DND-41 (cell line): ENCODE data around the gene NXNL1.

Source experiments
- ATAC-seq: fragments of 200-7000 bp; cut with Tn5 transposase; 3 replicates; pipeline ENCODE4 v1.9.1; 2021; ENCODE audit warnings: low read depth; ENCODE audit not compliant: insufficient read depth
- DNase-seq: peaks from one replicate; pipeline ENCODE4 v3.0.0-alpha.2; 2020
- H2AFZ ChIP-seq: 2 replicates; pipeline ENCODE4 v1.6.0; 2012; ENCODE audit warnings: low read depth, low read length
- H3K27ac ChIP-seq: 2 replicates; pipeline ENCODE4 v1.5.1; 2012; ENCODE audit warnings: low read length, inconsistent platforms
- H3K27me3 ChIP-seq: fragments of 200-600 bp; sonication (generic); 2 replicates; pipeline ENCODE4 v1.6.0; 2012; ENCODE audit warnings: low read length, mild to moderate bottlenecking, inconsistent platforms; ENCODE audit not compliant: insufficient read depth, poor library complexity
- H3K36me3 ChIP-seq: 2 replicates; pipeline ENCODE4 v1.5.1; 2012; ENCODE audit warnings: low read length, inconsistent platforms; ENCODE audit not compliant: insufficient read depth
- H3K4me1 ChIP-seq: 2 replicates; pipeline ENCODE4 v1.5.1; 2012; ENCODE audit warnings: mild to moderate bottlenecking, low read length; ENCODE audit not compliant: insufficient read depth
- H3K4me2 ChIP-seq: 2 replicates; pipeline ENCODE4 v1.6.0; 2012; ENCODE audit warnings: mild to moderate bottlenecking, moderate library complexity, low read length, inconsistent platforms; ENCODE audit not compliant: insufficient read depth
- H3K4me3 ChIP-seq, 2 experiments: fragments of 200-600 bp in 1 of 2; shearing (Covaris generic) in 1 of 2; 2 replicates each; pipeline ENCODE4 v1.5.1; 2012 to 2016; ENCODE audit warnings: inconsistent platforms in 2 of 2, low read length in 2 of 2, mild to moderate bottlenecking in 2 of 2, low read depth in 1 of 2, moderate library complexity in 1 of 2
- H3K79me2 ChIP-seq: 2 replicates; pipeline ENCODE4 v1.6.0; 2012; ENCODE audit warnings: low read length, inconsistent platforms; ENCODE audit not compliant: insufficient read depth
- H3K9ac ChIP-seq: 2 replicates; pipeline ENCODE4 v1.6.0; 2012; ENCODE audit warnings: low read depth, mild to moderate bottlenecking, inconsistent platforms, low read length, moderate library complexity
- H3K9me3 ChIP-seq: 2 replicates; pipeline ENCODE4 v1.5.1; 2012; ENCODE audit warnings: low read length, moderate library complexity, mild to moderate bottlenecking, inconsistent platforms; ENCODE audit not compliant: insufficient read depth, severe bottlenecking
- H4K20me1 ChIP-seq: 2 replicates; pipeline ENCODE4 v1.6.0; 2012; ENCODE audit warnings: low read length; ENCODE audit not compliant: insufficient read depth
- CTCF ChIP-seq: IDR thresholded peaks from 2 replicates; pipeline ENCODE4 v1.5.1; 2012; ENCODE audit warnings: borderline replicate concordance, low read length, moderate library complexity, mild to moderate bottlenecking; ENCODE audit not compliant: poor library complexity, severe bottlenecking; ENCODE audit errors: extremely low read depth
- EZH2 ChIP-seq: IDR thresholded peaks from 3 replicates; pipeline ENCODE4 v1.6.1; 2012; ENCODE audit warnings: borderline replicate concordance, low read depth, mild to moderate bottlenecking, moderate library complexity, low read length, inconsistent platforms; ENCODE audit not compliant: severe bottlenecking

The NXNL1 gene

GRCh38 chr19:17419621-17420474 is 40.9 kb downstream of the NXNL1 start, which contains the start of gene MVB12A:
MVB12A (plus strand) TSS chr19:17420047; CDS start chr19:17420136, 89 bp downstream.
- Histone ChIP-seq H3K27ac (peak within 1 kb of the TSS; percentile 86), H3K79me2 (peaks cover 15% of the 10 kb centered on the region), H3K4me3 (peak within 1 kb of the TSS; percentile 66 to 67), H3K4me2 (peak within 1 kb of the TSS; percentile 91), H2AFZ (peak within 1 kb of the TSS; percentile 83), H4K20me1 (no peaks in the 10 kb centered on the region), H3K4me1 (peaks cover 19% of the 10 kb centered on the region), H3K9ac (peak within 1 kb of the TSS; percentile 72), H3K9me3 (no peaks in the 10 kb centered on the region), H3K36me3 (peaks cover 14% of the 10 kb centered on the region), H3K27me3 (no peaks in the 10 kb centered on the region)
- no peak for TF ChIP-seq EZH2
- no peak for TF ChIP-seq CTCF
- peak; percentile 91 for ATAC-seq
- peak; percentile 98 for DNase-seq

- peak overlapping the region; percentile 70 for H2AFZ ChIP-seq
These were observed 41.5 kb downstream of the NXNL1 start for GRCh38 chr19:17419154-17419620.

GRCh38 chr19:17418710-17419109 is 42.0 kb downstream of the NXNL1 start:
- H3K9ac ChIP-seq, result peak overlapping the region; percentile 72
- H3K9me3 ChIP-seq, result no peaks in the 10 kb centered on the region

More at GRCh38 chr19:17419154-17419620, 41.5 kb downstream of the NXNL1 start:
- Histone ChIP-seq H3K4me3 (peak overlapping the region; percentile 21 to 66), H3K9ac (peak overlapping the region; percentile 72), H4K20me1 (no peaks in the 10 kb centered on the region), H3K27me3 (no peaks in the 10 kb centered on the region), H3K9me3 (no peaks in the 10 kb centered on the region), H3K79me2 (peaks cover 15% of the 10 kb centered on the region), H3K27ac (peak overlapping the region; percentile 86), H3K4me2 (peak overlapping the region; percentile 80), H3K36me3 (peaks cover 16% of the 10 kb centered on the region), H3K4me1 (peaks cover 19% of the 10 kb centered on the region)
- DNase-seq (no peak), ATAC-seq (no peak)
- TF ChIP-seq EZH2, result no peak

More at GRCh38 chr19:17418710-17419109, 42.0 kb downstream of the NXNL1 start:
- H3K4me1 ChIP-seq, result peaks cover 19% of the 10 kb centered on the region
- TF ChIP-seq EZH2, result no peak
- TF ChIP-seq CTCF, result no peak
- H2AFZ ChIP-seq, result peak overlapping the region; percentile 70
- peak overlapping the region; percentile 86 for H3K27ac ChIP-seq
- H3K79me2 ChIP-seq, result peaks cover 15% of the 10 kb centered on the region
- H3K4me2 ChIP-seq, result peak overlapping the region; percentile 80
- H3K36me3 ChIP-seq, result peaks cover 15% of the 10 kb centered on the region
- no peaks in the 10 kb centered on the region for H3K27me3 ChIP-seq
- DNase-seq, result no peak
- H3K4me3 ChIP-seq, result peak overlapping the region; percentile 21 to 66
- H4K20me1 ChIP-seq, result no peaks in the 10 kb centered on the region
- no peak for ATAC-seq
